CD4-positive, alpha-beta T cell treated with Interleukin-21 for 1 hour (primary cell): ENCODE results near the gene GPHB5.
"Not testable (repeated sequence)": the region's sequence is repeated elsewhere in the genome, so short reads cannot be mapped to it uniquely, and the experiment has no call there.

Source experiments
- DNase-seq: peaks from one replicate; pipeline ENCODE4 v3.0.0-alpha.2; 2020

GPHB5 gene, protein sequence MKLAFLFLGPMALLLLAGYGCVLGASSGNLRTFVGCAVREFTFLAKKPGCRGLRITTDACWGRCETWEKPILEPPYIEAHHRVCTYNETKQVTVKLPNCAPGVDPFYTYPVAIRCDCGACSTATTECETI

GRCh38 chr14:63318835-63319234, at the start of gene GPHB5:
Gene GPHB5 (minus strand): TSS chr14:63318935. CDS start chr14:63317849, 1,086 bp downstream.
- DNase-seq, result no peak

GRCh38 chr14:63367742-63368364, 49.1 kb upstream of the GPHB5 start:
- DNase-seq, result no peak

GRCh38 chr14:63362389-63362819, 43.7 kb upstream of the GPHB5 start:
- no peak for DNase-seq

DNA sequence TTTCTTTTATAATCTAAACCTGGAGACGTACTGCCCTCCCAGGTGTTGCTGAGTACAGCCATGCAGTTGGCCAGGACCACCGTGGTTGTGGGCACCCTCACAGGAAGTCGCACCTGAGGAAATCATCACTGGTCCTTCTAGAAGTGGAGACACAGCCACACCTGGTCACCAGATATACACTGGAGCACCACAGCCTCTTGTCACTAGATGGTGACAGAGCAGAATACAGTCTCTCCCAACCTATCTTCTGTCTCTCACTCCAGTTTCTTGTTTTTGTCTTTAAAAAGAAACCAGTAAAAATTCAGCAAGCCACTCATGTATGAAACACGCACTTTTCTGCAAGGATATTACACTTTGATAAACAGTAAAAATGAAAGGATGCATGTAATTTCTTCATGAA, 43.1 kb upstream of the GPHB5 start:
- no peak for DNase-seq

DNA sequence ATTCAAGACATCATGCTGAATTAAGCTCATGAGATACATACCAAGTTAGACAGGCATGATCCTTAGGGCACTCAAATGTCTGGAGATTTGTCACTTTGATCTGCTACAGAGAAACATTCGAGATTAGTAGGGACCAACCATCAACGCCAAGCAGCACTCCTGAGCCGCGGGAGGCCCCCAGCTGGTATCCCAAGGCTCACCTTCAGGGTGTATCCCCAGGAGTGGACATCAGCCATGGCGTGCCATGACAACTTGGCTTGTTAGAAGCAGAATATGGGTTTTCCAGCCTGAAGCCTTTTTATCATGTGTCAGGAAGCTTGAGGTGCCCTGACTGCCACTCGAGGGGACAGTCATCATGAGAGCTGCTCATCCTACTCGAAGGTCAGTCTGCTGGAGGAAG, 39.1 kb upstream of the GPHB5 start:
- DNase-seq, result no peak

GRCh38 chr14:63345826-63346225, 27.1 kb upstream of the GPHB5 start:
- DNase-seq, result no peak

GRCh38 chr14:63344336-63344735, 25.6 kb upstream of the GPHB5 start:
- no peak for DNase-seq

GRCh38 chr14:63343878-63344277, 25.1 kb upstream of the GPHB5 start:
- DNase-seq, result no peak

GRCh38 chr14:63342371-63342770, 23.6 kb upstream of the GPHB5 start:
- DNase-seq, result no peak

GRCh38 chr14:63328787-63329737, 10.3 kb upstream of the GPHB5 start:
- no peak for DNase-seq

DNA sequence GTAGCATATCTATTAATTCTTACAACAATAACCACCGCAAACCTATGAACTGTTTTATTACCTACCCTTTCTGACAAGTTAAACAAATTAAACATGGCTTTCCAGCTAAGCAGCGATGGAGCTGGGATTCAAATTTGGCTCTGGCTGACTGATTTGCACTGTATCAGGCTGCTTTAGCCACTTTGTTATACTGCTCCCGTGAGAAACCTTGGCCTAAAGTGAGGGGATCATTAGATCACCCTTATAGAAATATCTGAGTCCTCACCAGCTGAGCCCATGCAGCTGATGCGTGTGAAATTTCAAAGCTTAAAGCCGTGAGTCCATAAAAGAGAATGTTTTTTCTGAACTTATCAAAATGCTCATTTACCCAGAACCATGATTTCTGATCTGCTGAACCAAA, 8.1 kb upstream of the GPHB5 start:
- no peak for DNase-seq

GRCh38 chr14:63322897-63323573, 4.3 kb upstream of the GPHB5 start:
- no peak for DNase-seq

DNA sequence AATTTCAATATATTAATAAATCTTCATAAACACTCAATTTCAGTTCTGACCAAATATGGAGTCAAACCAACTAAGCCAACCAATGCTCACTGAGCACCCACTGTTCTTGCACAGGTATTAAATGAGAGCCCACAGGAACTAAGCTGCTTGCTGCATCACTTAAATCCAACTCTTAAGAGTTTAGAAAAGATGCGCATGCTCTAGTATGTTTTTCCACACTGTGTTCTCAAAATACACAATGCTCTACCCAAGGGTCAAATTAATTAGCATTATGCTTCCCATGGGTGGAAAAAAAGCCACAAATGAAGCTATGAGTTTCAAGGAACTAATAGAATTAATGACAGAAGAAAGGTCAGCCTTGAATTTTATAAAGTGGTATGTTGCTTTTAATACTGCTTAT, 3.7 kb upstream of the GPHB5 start:
- DNase-seq, result no peak

DNA sequence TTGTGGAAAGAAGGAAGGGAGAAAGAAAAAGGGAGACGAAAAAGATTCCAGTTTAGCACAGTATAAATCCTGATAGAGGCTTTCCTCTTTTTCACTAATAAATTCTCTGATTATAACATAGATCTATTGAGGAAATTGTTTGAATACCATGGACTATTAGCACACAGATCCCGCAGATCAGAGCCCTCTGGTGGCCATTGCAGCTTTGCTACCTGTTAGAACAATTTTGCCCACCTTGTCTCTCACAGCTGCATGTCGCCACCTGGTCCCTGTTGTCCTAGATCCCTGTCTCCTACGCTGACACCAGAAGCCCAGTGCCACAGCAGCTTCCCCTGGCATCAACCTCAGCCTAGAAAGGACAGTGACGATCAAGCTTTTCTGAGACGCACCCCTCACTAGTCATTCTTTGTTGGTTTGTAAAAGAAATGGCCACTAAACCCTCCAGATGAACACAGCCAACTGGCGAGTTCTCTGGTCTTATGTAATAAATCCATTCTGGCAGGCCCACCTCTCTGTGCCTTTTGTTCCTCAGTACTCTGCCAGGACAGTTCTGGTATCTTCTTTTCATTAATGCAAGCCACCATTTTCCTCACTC, 9.9 kb downstream of the GPHB5 start:
- no peak for DNase-seq

DNA sequence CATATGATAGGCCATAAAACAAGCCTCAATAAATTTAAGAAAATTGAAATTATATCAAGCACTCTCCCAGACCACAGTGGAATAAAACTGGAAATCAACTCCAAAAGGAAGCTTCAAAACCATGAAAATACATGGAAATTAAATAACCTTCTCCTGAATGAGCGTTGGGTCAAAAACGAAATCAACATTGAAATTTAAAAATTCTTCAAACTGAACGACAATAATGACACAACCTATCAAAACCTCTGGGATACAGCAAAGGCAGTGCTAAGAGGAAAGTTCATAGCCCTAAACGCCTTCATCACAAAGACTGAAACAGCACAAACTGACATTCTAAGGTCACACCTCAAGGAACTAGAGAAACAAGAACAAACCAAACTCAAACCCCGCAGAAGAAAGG, 14.3 kb downstream of the GPHB5 start:
- DNase-seq, result not testable (repeated sequence)

- no peak for DNase-seq
These were observed 16.7 kb downstream of the GPHB5 start for GRCh38 chr14:63301891-63302534.

- DNase-seq, result no peak
These were observed 17.9 kb downstream of the GPHB5 start for GRCh38 chr14:63300854-63301253.

- no peak for DNase-seq
These were observed 19.2 kb downstream of the GPHB5 start for GRCh38 chr14:63299351-63300110.

DNA sequence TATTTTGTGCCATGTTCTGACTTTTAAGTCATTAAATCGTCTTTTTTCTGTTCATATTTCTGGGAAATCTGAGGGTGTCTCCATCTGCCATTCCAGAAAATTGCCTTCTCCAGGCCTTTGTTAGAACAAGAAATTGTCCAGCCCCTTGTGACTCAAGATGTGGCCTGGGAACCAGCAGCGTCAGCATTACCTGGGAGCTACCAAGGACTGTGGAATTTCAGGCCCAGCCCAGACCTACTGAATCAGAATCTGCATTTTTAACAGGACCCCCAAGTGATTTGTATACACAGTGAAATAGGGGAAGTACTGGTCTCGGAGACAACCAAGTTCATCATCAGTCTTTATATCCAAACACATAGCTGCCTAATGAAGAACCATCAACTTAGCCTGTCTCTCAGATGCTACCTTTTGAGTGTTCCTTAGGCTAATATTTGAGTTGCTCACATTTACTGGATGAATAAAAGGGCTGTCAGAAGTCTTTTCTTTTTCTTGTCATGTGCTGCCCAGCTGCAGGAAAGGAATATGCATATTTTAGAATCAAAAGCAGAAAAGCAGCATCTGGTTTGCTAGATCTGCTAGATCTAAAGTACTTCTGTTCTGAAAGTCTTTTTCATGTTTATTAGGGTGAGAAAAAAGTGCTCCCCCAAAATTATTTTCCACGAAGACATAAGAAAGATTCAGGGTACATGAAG, 21.2 kb downstream of the GPHB5 start:
- no peak for DNase-seq

- DNase-seq, result no peak
These were observed 22.6 kb downstream of the GPHB5 start for GRCh38 chr14:63296060-63296563.

- peak; percentile 4 for DNase-seq
These were observed 23.5 kb downstream of the GPHB5 start for GRCh38 chr14:63295231-63295685.
